K562 (cell line): ENCODE data around the gene CCNT2. TPM values are rescaled to one million over a fixed set of nuclear protein-coding genes. Genes with fewer than 3 reads are reported as not detected.
A peak's percentile ranks its signal among the peaks of the same experiment; 100 is the strongest.

ENCODE experiments used
- ARID2 ChIP-seq: fragments of 450-650 bp; IDR thresholded peaks from 2 replicates; pipeline ENCODE4 v1.6.1; 2017; ENCODE audit warnings: antibody characterized with exemption, mild to moderate bottlenecking
- CTBP1 ChIP-seq: fragments of 450-650 bp; IDR thresholded peaks from 2 replicates; pipeline ENCODE4 v1.6.1; 2016; ENCODE audit warnings: borderline replicate concordance
- DEAF1 ChIP-seq: fragments of 450-650 bp; formaldehyde crosslinking; IDR thresholded peaks from 2 replicates; pipeline ENCODE4 v1.4.0; 2020; ENCODE audit warnings: mild to moderate bottlenecking, moderate library complexity
- ELF4 ChIP-seq: fragments of 450-650 bp; formaldehyde crosslinking; IDR thresholded peaks from 2 replicates; pipeline ENCODE4 v1.4.0; 2022; ENCODE audit warnings: missing genetic modification characterization
- LCOR ChIP-seq: sonication (generic); formaldehyde crosslinking; IDR thresholded peaks from 2 replicates; pipeline ENCODE4 v1.8.0; 2022; ENCODE audit warnings: mild to moderate bottlenecking, missing genetic modification reagents
- MAZ ChIP-seq, 2 experiments: fragments of 450-650 bp in 1 of 2; sonication (generic) in 1 of 2; formaldehyde crosslinking; IDR thresholded peaks in 1 of 2; conservative IDR thresholded peaks in 1 of 2; 2 replicates each; pipeline versions ENCODE4 v1.4.0 to v1.5.0; 2020; ENCODE audit warnings: mild to moderate bottlenecking in 1 of 2, missing genetic modification reagents in 1 of 2
- NR1H2 ChIP-seq: sonication (generic); formaldehyde crosslinking; IDR thresholded peaks from 2 replicates; pipeline ENCODE4 v1.4.0; 2020; ENCODE audit warnings: mild to moderate bottlenecking, missing genetic modification reagents
- RAD21 ChIP-seq, 2 experiments: fragments of 250-450 bp in 1 of 2; fragments of 450-650 bp in 1 of 2; sonication (Bioruptor Pico) in 1 of 2; formaldehyde crosslinking in 1 of 2; IDR thresholded peaks in 1 of 2; conservative IDR thresholded peaks in 1 of 2; 2 replicates each; pipeline versions ENCODE4 v1.4.0 to v1.8.0; 2020 to 2022; ENCODE audit warnings: mild to moderate bottlenecking in 2 of 2, moderate library complexity in 1 of 2
- SMARCC2 ChIP-seq: fragments of 450-650 bp; IDR thresholded peaks from 2 replicates; pipeline ENCODE4 v1.6.1; 2017; ENCODE audit warnings: antibody characterized with exemption, moderate library complexity, mild to moderate bottlenecking, low read depth
- SNIP1 ChIP-seq: fragments of 450-650 bp; IDR thresholded peaks from 2 replicates; pipeline ENCODE4 v1.7.1; 2017; ENCODE audit warnings: low read depth, mild to moderate bottlenecking
- STAG1 ChIP-seq: sonication (generic); formaldehyde crosslinking; IDR thresholded peaks from 2 replicates; pipeline ENCODE4 v1.5.0; 2020; ENCODE audit warnings: missing genetic modification reagents, borderline replicate concordance
- XRCC3 ChIP-seq: fragments of 450-650 bp; IDR thresholded peaks from 2 replicates; pipeline ENCODE4 v1.6.1; 2017; ENCODE audit warnings: mild to moderate bottlenecking, moderate library complexity
- polyA plus RNA-seq, 8 experiments: library from polyadenylated mRNA; depleted of rRNA in 4 of 8; stranded (reverse) in 5 of 8; unstranded in 3 of 8; fragments of >200 nt; fragmentation: Nextera tagmentation in 2 of 8; fragmentation: Illumina TruSeq in 1 of 8; extraction: Ambion mirVana in 2 of 8; extraction: Trizol in 1 of 8; gene quantifications; 2 replicates each; pipeline versions ENCODE4 v1.2.1 to v1.2.3, GENCODE V29; 2011 to 2014; ENCODE audit warnings: inconsistent platforms in 1 of 8, missing spikeins in 1 of 8
- total RNA-seq, 7 experiments: library from RNA; depleted of rRNA in 6 of 7; stranded (reverse); fragments of >200 nt in 6 of 7; fragmentation: Illumina TruSeq in 2 of 7; extraction: Trizol in 2 of 7; gene quantifications; 2 replicates each; pipeline versions ENCODE4 v1.2.1 to v1.2.3, GENCODE V29; 2011 to 2021; ENCODE audit warnings: low replicate concordance in 1 of 7
- TF ChIP-seq, protein P1 (sequence below), 2 experiments: fragments of 450-650 bp; formaldehyde crosslinking in 1 of 2; IDR thresholded peaks; 2 replicates each; pipeline versions ENCODE4 v1.4.0 to v1.6.1; 2014 to 2020; ENCODE audit warnings: mild to moderate bottlenecking in 2 of 2, borderline replicate concordance in 1 of 2, low read depth in 1 of 2
- TF ChIP-seq, protein P2 (sequence below), 2 experiments: fragments of 450-650 bp; conservative IDR thresholded peaks; 2 replicates each; pipeline ENCODE4 v1.6.1; 2017; ENCODE audit warnings: mild to moderate bottlenecking in 2 of 2, moderate library complexity in 2 of 2

Gene CCNT2
- total and polyA plus RNA-seq, 9 of the 15 experiments (the other 6 are each of a cell fraction or from before 2014, with no cell fraction given): 12.6 to 30.0 (median 22.7) TPM

DNA sequence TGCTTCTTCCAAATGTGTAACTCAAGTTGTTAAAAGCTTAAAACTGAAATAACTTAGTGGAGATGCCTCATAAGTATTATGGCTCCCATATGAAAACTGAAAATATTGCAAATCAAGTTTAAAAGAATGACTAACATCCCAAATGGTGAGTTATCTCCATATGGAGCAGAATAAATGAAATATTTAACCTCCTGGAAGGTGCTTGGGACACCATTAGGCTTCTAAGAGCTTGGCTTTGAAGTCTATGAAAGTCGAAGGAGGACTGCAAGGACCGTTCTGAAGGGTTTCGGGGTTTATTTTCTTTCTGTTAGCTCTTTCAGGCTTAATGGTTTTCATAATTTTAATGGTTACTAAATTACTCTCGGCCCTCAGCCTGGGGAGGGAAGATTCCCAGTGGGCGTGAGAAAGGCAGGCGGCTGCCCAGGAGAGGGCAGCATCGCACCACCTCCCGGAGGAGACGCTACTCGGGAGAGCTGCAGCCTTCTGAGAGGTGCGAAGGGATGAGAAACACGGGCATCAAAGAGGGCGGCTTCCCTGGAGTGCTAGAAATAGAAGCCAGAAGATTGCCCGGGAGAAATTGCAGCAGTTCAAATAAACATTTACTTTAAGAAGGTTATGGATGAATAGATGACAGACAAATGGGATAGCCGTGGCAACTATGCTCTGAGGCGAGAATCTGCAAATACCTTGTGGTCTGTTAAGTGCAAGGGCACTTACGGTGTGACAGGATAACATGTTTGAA is 85.6 kb downstream of the CCNT2 start (continued):
- TF ChIP-seq, protein P1, sequence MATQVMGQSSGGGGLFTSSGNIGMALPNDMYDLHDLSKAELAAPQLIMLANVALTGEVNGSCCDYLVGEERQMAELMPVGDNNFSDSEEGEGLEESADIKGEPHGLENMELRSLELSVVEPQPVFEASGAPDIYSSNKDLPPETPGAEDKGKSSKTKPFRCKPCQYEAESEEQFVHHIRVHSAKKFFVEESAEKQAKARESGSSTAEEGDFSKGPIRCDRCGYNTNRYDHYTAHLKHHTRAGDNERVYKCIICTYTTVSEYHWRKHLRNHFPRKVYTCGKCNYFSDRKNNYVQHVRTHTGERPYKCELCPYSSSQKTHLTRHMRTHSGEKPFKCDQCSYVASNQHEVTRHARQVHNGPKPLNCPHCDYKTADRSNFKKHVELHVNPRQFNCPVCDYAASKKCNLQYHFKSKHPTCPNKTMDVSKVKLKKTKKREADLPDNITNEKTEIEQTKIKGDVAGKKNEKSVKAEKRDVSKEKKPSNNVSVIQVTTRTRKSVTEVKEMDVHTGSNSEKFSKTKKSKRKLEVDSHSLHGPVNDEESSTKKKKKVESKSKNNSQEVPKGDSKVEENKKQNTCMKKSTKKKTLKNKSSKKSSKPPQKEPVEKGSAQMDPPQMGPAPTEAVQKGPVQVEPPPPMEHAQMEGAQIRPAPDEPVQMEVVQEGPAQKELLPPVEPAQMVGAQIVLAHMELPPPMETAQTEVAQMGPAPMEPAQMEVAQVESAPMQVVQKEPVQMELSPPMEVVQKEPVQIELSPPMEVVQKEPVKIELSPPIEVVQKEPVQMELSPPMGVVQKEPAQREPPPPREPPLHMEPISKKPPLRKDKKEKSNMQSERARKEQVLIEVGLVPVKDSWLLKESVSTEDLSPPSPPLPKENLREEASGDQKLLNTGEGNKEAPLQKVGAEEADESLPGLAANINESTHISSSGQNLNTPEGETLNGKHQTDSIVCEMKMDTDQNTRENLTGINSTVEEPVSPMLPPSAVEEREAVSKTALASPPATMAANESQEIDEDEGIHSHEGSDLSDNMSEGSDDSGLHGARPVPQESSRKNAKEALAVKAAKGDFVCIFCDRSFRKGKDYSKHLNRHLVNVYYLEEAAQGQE (IDR thresholded peaks at IDR 0.05; ENCODE audit: borderline replicate concordance): peak; percentile 88
- TF ChIP-seq, protein P1 (CRISPR knock-in tag; IDR thresholded peaks at IDR 0.05; ENCODE audit: low read depth): no peak
- TF ChIP-seq LCOR (CRISPR knock-in tag) (0 out of 2 replicates have a peak, but pooled peaks have one; percentile 33), DEAF1 (peak; percentile 88), SMARCC2 (no peak), RAD21 (CRISPR knock-in tag; conservative IDR thresholded peaks at IDR 0.05 in 1 of 2, IDR thresholded peaks at IDR 0.05 in 1 of 2) (peak; percentile 93 to 96), ELF4 (CRISPR knock-in tag) (no peak), STAG1 (CRISPR knock-in tag) (peak; percentile 90), MAZ (CRISPR knock-in tag; conservative IDR thresholded peaks at IDR 0.05 in 1 of 2, IDR thresholded peaks at IDR 0.05 in 1 of 2) (0 out of 4 replicates have a peak, but pooled peaks of 1 of the 2 experiments have one; percentile 36), XRCC3 (no peak), SNIP1 (no peak), NR1H2 (CRISPR knock-in tag) (0 out of 2 replicates have a peak, but pooled peaks have one; percentile 65), CTBP1 (peak; percentile 54; the same call in 1 of the 2 replicates), ARID2 (peak; percentile 81; the same call in 1 of the 2 replicates)
- TF ChIP-seq, protein P2, sequence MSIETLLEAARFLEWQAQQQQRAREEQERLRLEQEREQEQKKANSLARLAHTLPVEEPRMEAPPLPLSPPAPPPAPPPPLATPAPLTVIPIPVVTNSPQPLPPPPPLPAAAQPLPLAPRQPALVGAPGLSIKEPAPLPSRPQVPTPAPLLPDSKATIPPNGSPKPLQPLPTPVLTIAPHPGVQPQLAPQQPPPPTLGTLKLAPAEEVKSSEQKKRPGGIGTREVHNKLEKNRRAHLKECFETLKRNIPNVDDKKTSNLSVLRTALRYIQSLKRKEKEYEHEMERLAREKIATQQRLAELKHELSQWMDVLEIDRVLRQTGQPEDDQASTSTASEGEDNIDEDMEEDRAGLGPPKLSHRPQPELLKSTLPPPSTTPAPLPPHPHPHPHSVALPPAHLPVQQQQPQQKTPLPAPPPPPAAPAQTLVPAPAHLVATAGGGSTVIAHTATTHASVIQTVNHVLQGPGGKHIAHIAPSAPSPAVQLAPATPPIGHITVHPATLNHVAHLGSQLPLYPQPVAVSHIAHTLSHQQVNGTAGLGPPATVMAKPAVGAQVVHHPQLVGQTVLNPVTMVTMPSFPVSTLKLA (conservative IDR thresholded peaks at IDR 0.05): 0 out of 4 replicates have a peak, but pooled peaks of 1 of the 2 experiments have one; percentile 24
